Gastrocnemius medialis (tissue), 4 donors: ENCODE results near the gene SH2D6. TPM values are rescaled to one million over a fixed set of nuclear protein-coding genes. Genes with fewer than 3 reads are reported as not detected.
"Not testable (repeated sequence)": the region's sequence is repeated elsewhere in the genome, so short reads cannot be mapped to it uniquely, and the experiment has no call there.

Source experiments
- ATAC-seq, 2 donors: fragments of 150-250 bp; one replicate each; pipeline ENCODE4 v1.9.1; 2016
- DNase-seq, 2 donors: peaks; one replicate each; pipeline ENCODE4 v3.0.0-alpha.2; 2019
- H3K27ac ChIP-seq, 4 donors: fragments of 200-600 bp; sonication (generic); 1 replicate in 1 of 4; 2 replicates in 3 of 4; pipeline ENCODE4 v1.5.1; 2016 to 2018; ENCODE audit warnings: mild to moderate bottlenecking in 2 of 4, moderate library complexity in 1 of 4
- H3K27me3 ChIP-seq, 3 donors: fragments of 200-600 bp; sonication (generic) in 2 of 3; 1 replicate in 1 of 3; 2 replicates in 2 of 3; pipeline versions ENCODE4 v1.5.1 to v1.6.0; 2016 to 2019; ENCODE audit warnings: mild to moderate bottlenecking in 1 of 3, moderate library complexity in 1 of 3
- H3K36me3 ChIP-seq, 2 donors: fragments of 200-600 bp; sonication (generic) in 1 of 2; one replicate each; pipeline ENCODE4 v1.5.1; 2017 to 2018
- H3K4me1 ChIP-seq, 2 donors: fragments of 200-600 bp; sonication (generic) in 1 of 2; one replicate each; pipeline ENCODE4 v1.5.1; 2016 to 2017; ENCODE audit warnings: mild to moderate bottlenecking in 2 of 2
- H3K4me3 ChIP-seq, 4 donors: fragments of 200-600 bp; sonication (generic) in 3 of 4; 1 replicate in 1 of 4; 2 replicates in 3 of 4; pipeline ENCODE4 v1.5.1; 2016 to 2019; ENCODE audit warnings: mild to moderate bottlenecking in 2 of 4
- H3K9me3 ChIP-seq, 3 donors: fragments of 200-600 bp; sonication (generic) in 2 of 3; 1 replicate in 1 of 3; 2 replicates in 2 of 3; pipeline ENCODE4 v1.5.1; 2016 to 2019
- POLR2A ChIP-seq, 2 donors: fragments of 450-650 bp; IDR thresholded peaks; one replicate each; pipeline ENCODE4 v1.6.1; 2017; ENCODE audit warnings: antibody characterized with exemption in 2 of 2, mild to moderate bottlenecking in 2 of 2, moderate library complexity in 2 of 2
- in situ Hi-C, 4 donors: fragments of 200-750 bp; cut with MboI; loops; one replicate each; pipeline versions ENCODE4 v1.15.0 to v1.8.0; 2017; ENCODE audit warnings: low sequenced_read_pairs in 4 of 4
- intact Hi-C: fragments of 100-400 bp; cut with DNase I; formaldehyde crosslinking; loops from one replicate; pipeline ENCODE4 v1.15.1; 2023; ENCODE audit warnings: low total_unique reads
- total RNA-seq, 4 donors: library from RNA; depleted of rRNA; stranded (reverse); fragments of >200 nt; gene quantifications; one replicate each; pipeline versions ENCODE4 v1.1.0 to v1.2.3, GENCODE V29; 2016
- TF ChIP-seq, protein P1 (sequence below), 5 experiments: fragments of 450-650 bp in 3 of 5; fragments of 200-600 bp in 2 of 5; sonication (generic) in 2 of 5; IDR thresholded peaks in 4 of 5; conservative IDR thresholded peaks in 1 of 5; 1 replicate in 4 of 5; 2 replicates in 1 of 5; pipeline ENCODE4 v1.5.1; 2016 to 2019; ENCODE audit warnings: antibody characterized with exemption in 5 of 5, mild to moderate bottlenecking in 3 of 5, moderate library complexity in 3 of 5

The SH2D6 gene
- total RNA-seq, 4 donors from 2014 or later = 3.5 TPM; not detected in 3

GRCh38 chr2:85436836-85437487 lies 18.4 kb downstream of the SH2D6 start:
- intact Hi-C loops (loop anchor here (1.0 to 5.0 kb wide), 2 partner anchors 102 to 165 kb away; partner anchors contain the start of genes MAT2A and TMEM150A), in situ Hi-C loops (no loop called here)
- Histone ChIP-seq H3K27ac (peak overlapping the region; percentile 85 to 98 (median 96)), H3K4me3 (peak overlapping the region in 2 of 4 donors; percentile 38 to 51), H3K27me3 (no peaks in the 10 kb centered on the region), H3K36me3 (no peaks in the 10 kb centered on the region), H3K9me3 (no peaks in the 10 kb centered on the region), H3K4me1 (peaks cover 28 to 54% of the 10 kb centered on the region in 2 donors)
- TF ChIP-seq, protein P1, sequence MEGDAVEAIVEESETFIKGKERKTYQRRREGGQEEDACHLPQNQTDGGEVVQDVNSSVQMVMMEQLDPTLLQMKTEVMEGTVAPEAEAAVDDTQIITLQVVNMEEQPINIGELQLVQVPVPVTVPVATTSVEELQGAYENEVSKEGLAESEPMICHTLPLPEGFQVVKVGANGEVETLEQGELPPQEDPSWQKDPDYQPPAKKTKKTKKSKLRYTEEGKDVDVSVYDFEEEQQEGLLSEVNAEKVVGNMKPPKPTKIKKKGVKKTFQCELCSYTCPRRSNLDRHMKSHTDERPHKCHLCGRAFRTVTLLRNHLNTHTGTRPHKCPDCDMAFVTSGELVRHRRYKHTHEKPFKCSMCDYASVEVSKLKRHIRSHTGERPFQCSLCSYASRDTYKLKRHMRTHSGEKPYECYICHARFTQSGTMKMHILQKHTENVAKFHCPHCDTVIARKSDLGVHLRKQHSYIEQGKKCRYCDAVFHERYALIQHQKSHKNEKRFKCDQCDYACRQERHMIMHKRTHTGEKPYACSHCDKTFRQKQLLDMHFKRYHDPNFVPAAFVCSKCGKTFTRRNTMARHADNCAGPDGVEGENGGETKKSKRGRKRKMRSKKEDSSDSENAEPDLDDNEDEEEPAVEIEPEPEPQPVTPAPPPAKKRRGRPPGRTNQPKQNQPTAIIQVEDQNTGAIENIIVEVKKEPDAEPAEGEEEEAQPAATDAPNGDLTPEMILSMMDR (IDR thresholded peaks at IDR 0.05 in 4 of 5, conservative IDR thresholded peaks at IDR 0.05 in 1 of 5) = no peak
- no peak for TF ChIP-seq POLR2A (IDR thresholded peaks at IDR 0.05)
- ATAC-seq (peak in 1 of 2 donors; percentile 1), DNase-seq (peak in 1 of 2 donors; percentile 30)

DNA sequence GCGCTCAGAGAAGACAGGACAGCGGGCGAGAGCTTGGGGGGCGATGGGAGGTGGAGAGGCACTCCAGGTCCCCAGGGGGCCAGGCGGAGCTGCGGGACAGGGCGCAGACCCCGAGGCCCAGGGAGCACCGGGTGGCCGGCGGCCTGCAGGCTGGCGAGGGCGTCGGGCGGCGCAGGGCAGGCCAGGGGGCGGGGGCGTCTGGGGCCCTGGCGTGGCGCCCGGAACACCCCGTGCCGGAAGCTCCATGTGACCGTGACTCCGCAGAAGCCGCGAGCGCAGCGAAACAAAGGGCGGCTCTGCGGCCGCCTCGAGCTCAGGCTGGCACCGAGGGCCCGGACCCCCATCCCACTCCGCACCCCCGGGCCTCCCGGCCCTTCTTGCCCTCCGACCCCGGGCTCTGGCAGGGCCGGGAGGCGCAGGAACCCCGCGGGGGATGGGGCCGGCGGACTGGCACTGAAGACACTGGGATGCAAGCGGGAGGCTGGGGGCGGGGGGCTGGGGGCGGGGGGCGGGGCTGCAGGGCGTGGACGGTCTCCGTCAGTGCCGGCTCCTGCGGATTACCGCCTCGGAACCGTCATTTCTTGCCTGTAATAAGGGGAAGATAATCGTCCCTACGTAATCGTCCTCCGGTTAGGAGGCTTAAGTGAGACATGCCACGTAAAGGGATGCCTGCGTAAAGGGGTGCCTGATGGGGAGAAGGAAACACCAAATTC lies 19.1 kb downstream of the SH2D6 start:
- Histone ChIP-seq H3K4me3 (peak overlapping the region; percentile 38 to 54 (median 51)), H3K4me1 (peaks cover 26 to 52% of the 10 kb centered on the region in 2 donors), H3K27me3 (no peaks in the 10 kb centered on the region), H3K9me3 (no peaks in the 10 kb centered on the region), H3K27ac (peak overlapping the region; percentile 85 to 98 (median 96)), H3K36me3 (no peaks in the 10 kb centered on the region)
- in situ Hi-C loops = no loop called here
- ATAC-seq = peak; percentile 55 to 60
- intact Hi-C loops = loop anchor here (1.0 to 5.0 kb wide), 3 partner anchors 68 to 165 kb away; partner anchors contain the start of genes MAT2A and TMEM150A
- peak; percentile 77 to 85 for DNase-seq
- peak; percentile 82 to 92 for TF ChIP-seq POLR2A (IDR thresholded peaks at IDR 0.05)
- TF ChIP-seq, protein P1 (IDR thresholded peaks at IDR 0.05 in 4 of 5, conservative IDR thresholded peaks at IDR 0.05 in 1 of 5) = peak in 1 of 5 experiments; percentile 19

GRCh38 chr2:85438201-85439024 lies 19.9 kb downstream of the SH2D6 start:
- Histone ChIP-seq H3K9me3 (no peaks in the 10 kb centered on the region), H3K27me3 (no peaks in the 10 kb centered on the region), H3K27ac (peak overlapping the region; percentile 85 to 98 (median 96)), H3K36me3 (no peaks in the 10 kb centered on the region), H3K4me3 (peak overlapping the region; percentile 32 to 54 (median 51)), H3K4me1 (peaks cover 18 to 44% of the 10 kb centered on the region in 2 donors)
- TF ChIP-seq, protein P1 (IDR thresholded peaks at IDR 0.05 in 4 of 5, conservative IDR thresholded peaks at IDR 0.05 in 1 of 5) = no peak
- TF ChIP-seq POLR2A (IDR thresholded peaks at IDR 0.05) = no peak
- peak in 1 of 2 donors; percentile 43 for DNase-seq
- ATAC-seq = peak; percentile 4 to 7
- intact Hi-C loops = loop anchor here (1.0 to 5.0 kb wide), 2 partner anchors 67 to 164 kb away; partner anchors contain the start of gene TMEM150A
- in situ Hi-C loops = no loop called here

DNA sequence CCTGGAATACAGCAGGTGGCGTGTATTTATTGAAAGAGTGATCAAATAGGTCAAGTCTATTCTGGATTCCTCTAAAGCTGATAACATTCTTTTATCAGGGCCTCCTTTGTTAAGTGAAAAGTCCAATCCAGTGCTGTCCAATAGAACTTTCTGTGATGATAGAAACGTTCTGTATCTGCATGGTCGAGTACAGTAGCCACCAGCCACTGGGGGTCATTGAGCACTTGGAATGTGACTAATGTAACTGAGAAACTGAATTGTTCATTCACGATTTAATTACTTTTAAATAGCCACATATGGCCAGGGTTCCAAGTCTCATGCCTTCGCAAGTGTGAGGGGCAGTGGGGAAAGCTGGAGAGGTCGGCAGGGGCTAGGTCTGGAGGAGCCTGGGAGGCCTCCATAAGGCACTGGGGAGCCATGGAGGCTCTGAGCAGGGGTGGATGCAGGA lies 20.5 kb downstream of the SH2D6 start:
- intact Hi-C loops = loop anchor here (5.0 kb wide), 1 partner anchor 163 kb away; the partner anchor contains the start of gene TMEM150A
- peak overlapping the region; percentile 85 to 98 (median 96) for H3K27ac ChIP-seq
- ATAC-seq (no peak), DNase-seq (no peak)
- in situ Hi-C loops = no loop called here
- no peaks in the 10 kb centered on the region for H3K27me3 ChIP-seq
- no peaks in the 10 kb centered on the region for H3K9me3 ChIP-seq
- no peak overlapping the region for H3K4me3 ChIP-seq
- TF ChIP-seq POLR2A (IDR thresholded peaks at IDR 0.05) = no peak
- TF ChIP-seq, protein P1 (IDR thresholded peaks at IDR 0.05 in 4 of 5, conservative IDR thresholded peaks at IDR 0.05 in 1 of 5) = no peak
- H3K4me1 ChIP-seq = peaks cover 15 to 38% of the 10 kb centered on the region in 2 donors
- H3K36me3 ChIP-seq = no peaks in the 10 kb centered on the region

DNA sequence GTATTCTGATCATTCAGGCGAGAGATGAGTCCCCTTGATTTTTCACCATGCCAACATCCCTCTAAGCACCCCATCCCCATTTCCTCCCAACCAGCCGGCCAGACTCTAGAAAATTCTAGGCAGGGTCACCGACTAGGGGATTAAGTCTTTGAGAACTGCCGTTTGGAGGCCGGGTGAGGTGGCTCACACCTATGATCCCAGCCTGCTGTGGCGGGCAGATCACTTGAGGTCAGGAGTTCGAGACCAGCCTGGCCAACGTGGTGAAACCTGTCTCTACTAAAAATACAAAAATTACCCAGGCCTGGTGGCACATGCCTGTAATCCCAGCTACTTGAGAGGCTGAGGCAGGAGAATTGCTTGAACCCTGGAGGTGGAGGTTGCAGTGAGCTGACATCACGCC lies 21.1 kb downstream of the SH2D6 start:
- H3K27me3 ChIP-seq, H3K36me3 ChIP-seq, ATAC-seq, DNase-seq, in situ Hi-C loops, H3K4me3 ChIP-seq, H3K9me3 ChIP-seq: not testable (repeated sequence)
- peak overlapping the region in 1 of 4 donors; percentile 98 for H3K27ac ChIP-seq
- intact Hi-C loops = loop anchor here (5.0 kb wide), 1 partner anchor 163 kb away; the partner anchor contains the start of gene TMEM150A
- peaks cover 15 to 33% of the 10 kb centered on the region in 2 donors for H3K4me1 ChIP-seq
